Measurements from ENCODE around the gene SYTL3.
"Not testable (repeated sequence)": the region's sequence is repeated elsewhere in the genome, so short reads cannot be mapped to it uniquely, and the experiment has no call there.

Gene SYTL3

DNA sequence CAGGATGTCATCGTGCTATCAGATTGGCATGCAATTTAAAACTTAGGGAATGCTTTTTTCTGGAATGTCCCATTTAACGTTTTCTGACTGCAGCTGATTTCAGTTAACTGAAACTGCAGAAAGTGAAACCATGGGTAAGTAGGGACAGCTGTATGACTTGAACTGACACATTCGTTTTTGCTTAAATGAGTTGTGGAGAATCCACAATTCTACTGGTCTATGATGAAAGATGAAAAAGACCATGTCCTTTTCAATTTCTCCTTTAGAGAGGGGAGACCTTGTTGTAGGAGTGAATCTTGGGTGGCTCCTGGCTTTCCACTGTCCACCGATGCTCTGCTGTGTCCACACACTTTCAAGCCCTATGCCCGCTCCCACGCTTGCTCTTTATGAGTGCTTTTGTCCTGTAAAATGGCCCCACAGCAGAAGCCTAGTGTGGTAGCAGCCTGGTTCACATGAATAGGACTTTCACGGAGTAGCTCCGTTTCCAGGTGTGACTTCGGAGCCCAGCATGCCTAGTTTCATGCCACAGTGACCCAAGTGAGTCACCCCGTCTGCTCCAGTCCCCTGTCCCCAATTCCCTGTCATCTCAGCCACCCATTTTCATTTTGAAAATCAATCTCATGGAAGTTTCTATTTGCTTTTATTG lies 27.2 kb upstream of the SYTL3 start:
- no peak for DNase-seq

DNA sequence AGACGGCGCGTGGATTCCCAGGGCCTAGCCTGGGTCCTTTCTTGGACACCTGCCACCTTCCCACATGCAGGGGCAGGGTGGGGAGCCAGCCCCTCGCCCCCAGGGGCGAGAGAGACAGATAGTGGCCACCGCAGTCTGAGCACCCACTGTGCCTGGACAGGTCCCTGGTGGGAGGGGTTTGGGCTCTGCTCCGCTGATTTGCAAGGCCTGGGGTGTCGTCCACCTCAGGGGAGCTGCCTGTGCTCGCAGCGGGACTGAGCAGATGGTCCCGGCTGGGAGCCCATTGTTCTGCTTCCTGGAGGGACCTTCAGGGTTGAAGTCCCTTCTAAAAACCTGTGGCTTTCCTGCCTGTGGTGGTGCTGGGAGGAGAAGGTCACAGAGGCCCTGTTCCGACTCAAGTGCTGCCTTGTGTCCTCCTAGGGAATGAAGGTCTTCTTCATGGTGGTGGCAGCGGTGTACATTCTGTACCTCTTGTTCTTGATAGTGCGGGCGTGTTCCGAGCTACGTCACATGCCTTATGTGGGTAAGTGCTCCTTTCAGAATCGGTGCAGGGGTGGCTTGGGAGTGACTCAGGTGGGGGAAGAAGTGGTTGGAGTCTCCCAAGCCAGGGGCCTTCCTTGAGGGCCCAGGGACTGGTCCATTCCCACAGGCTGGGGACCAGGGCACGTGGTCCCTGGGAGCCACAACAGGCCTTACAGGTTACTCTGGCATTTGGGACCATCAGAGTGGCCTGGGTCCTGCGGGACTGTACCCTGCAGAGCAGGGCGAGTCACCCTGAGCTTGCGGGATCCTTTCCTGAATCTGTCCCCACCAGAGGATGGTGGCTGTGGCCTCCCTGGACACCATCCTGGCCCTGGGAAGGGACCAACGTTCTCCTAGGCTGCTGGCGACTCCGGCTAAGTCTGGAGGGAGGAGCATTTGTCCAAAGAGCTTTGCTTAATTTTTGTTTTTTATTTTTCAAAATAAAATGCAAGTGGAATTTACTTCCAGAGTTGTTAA lies 24.9 kb upstream of the SYTL3 start:
- DNase-seq, result no peak

DNA sequence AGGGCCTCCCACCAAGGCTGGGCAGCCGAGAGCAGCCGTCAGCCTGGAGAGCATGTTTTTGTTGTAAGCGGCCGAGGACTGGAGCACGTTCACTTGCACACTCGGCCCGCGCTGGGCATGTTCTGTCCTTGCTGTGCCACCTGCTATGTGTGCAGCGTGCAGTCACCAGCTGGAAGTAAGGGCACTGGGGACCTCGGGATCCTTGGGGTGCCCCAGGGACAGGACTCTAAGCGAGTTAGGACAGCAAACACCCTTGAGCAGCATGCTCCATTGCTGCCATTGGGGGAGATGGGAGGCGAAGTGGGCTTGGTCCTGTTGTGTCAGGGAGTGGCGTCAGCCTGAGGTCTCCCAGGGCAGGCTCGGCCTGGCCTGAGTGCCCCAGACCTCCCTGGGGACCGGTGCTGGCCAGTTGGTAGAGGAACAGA lies 24.0 kb upstream of the SYTL3 start:
- no peak for DNase-seq

DNA sequence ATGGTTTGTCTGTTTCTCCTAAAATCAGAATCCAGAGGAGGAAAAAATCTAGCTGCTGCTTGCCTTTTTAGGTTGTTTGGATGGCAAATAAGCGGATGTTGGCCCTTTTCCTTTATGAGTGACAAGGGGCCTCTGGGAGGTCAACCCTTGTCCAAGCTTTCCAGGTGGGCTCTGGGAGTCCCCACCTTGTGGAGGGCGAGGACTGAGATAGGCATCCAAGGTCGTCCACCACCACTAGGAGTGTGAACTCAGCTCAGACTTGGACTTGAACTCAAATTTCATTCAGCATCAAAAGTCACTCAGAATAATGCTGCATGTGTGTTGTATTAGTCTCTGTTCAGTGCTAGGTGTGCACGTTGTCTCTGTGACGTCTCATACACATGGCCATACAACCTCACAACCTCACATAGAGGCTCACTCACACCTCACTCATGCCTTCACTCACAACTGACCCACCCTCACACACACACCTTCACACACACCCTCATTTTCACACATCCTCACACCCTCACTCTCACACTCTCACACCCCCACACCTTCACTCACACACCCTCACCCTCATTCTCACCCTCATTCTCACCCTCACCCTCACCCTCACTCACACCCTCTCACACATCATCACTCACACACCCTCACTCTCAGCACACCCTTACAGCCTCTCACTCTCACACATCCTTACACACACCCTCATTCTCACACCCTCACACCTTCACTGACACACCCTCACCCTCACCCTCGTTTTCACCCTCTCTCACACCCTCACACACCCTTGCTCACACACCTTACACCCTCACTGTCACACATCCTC lies 23.3 kb upstream of the SYTL3 start:
- DNase-seq, result no peak

DNA sequence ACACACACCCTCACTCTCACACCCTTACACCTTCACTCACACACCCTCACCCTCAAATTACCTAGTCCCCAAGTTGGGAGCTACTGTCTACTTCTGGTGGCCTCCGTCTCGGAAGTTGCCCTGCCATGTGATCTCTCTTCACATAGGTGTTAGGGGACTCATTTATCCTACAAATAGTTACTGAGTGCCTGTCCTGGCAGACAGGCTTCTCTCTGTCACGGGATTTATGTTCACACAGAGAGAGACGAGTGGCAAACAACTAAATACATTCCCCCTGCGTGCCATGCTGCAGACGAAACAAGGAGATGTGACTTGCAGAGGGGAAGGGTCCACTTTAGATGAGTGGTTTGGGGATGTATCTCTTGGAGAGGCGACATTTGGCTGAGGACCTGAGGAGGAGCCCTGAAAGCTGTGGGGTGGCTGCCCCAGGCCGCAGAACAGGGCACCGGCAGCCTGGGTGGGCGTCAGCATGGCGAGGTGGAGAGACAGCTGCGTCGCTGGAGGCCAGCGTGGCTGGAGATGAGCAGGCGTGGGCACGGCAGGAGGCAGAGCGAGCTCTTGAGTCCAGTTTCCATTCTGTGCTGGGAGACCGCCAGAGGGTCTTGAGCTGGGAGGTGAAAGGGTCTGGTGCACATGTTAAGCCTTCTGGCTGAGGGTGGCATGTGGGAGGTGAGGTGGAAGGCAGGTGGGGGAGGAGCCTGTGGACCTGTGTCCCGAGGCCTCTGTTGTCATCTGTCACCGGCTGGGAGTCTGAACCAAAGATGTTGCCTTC lies 22.5 kb upstream of the SYTL3 start:
- no peak for DNase-seq

DNA sequence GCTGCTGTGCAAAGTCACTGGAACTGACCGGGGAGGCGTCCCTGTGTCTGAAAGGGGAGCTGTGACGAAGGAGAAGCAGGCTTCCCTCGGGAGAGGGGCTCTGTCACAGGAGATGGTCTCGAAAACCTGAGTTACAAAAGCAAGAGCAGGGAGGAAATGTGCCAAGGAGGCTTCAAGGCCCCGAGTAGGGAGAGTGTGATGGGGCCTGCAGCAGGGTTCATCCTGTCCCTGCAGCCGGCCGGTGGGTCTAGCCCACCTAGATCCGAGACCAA lies 22.0 kb upstream of the SYTL3 start:
- no peak for DNase-seq

DNA sequence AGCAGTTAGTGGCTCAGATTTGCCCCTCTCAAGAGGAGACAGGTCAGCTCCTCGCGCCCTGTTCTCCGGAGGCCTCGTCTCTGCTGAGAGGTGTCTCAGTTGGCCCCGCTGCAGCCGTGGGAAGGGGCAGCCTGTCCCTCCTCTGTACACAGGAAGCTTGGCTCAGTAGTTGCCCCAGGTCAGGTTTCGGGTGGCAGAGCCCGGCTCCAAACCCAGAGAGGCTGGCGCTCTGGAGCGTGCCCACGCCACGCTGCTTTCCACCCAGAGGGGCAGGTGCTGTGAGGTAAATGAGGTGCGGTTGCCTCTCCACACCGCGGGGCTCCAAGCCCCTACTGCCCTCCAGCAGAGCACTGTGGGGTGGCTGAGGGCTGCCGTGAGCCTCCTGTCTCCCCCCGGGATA lies 21.3 kb upstream of the SYTL3 start:
- no peak for DNase-seq

DNA sequence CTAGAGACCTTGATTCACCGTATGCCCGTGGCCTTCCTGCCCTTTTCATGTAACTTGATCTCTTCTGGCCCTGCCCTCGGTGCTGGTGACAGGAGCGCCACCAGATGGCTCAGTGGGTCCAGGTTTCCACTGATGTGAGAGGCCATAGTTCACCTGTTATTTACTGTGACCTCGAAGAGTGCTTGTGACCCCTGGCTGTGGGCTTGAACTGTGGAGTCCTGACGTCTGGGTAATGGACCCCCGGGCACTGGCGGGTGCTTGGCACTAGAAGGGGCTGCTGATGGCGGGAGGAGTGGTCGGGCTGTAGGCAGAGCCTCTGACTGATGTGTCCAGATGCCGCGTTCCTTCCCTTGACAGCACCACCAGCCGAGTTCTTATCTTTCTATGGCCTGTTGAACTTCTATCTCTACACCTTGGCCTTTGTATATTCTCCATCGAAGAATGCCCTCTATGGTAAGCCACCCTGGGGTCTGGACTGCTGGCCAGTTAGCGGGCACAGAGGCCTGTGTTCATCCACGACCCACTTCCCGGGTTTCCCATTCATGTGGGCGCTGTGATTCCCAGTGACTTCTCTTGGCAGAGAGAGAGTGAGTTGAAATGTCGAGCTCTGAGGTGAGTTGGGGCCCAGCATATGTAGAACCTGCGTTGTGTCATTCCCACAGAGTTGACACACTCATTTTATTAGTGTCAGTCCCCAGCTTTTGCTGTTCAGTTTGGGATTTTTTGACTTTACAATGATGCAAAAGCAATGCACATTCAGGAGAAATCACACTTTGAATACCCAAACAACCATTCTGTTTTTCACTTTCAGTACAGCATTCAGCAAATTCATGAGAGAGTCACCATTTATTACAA lies 20.3 kb upstream of the SYTL3 start:
- DNase-seq, result peak; percentile 35

DNA sequence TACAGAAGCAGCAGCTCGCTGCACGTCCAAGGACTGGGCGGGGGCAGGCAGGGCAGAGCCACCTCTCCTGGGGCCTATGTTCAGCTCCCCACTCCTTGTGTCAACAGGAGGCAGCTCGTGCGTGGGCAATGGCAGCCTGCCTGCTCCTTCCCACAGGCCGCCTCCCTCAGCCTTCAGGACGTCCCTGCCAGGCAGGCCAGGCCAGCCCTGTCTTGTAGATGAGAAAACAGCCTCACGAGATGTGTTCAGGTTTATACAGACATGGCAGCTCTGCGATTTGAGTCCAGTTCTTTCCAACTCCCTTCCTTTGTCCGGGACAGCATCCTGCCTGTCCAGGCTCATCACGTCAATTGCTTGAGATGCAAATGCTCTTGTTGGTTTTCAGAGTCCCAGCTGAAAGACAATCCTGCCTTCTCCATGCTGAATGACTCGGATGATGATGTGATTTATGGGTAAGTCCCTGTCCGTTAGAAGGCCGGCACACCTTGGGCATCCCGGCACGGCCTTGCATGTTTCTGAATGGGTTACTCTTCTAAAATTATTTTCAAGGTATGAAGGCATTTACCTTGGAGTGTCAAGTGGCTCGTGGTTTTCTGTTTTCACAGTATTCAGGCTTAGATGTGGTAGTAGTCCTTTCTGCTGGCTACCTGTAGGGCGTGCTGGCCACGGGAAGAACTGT lies 18.8 kb upstream of the SYTL3 start:
- DNase-seq, result no peak

DNA sequence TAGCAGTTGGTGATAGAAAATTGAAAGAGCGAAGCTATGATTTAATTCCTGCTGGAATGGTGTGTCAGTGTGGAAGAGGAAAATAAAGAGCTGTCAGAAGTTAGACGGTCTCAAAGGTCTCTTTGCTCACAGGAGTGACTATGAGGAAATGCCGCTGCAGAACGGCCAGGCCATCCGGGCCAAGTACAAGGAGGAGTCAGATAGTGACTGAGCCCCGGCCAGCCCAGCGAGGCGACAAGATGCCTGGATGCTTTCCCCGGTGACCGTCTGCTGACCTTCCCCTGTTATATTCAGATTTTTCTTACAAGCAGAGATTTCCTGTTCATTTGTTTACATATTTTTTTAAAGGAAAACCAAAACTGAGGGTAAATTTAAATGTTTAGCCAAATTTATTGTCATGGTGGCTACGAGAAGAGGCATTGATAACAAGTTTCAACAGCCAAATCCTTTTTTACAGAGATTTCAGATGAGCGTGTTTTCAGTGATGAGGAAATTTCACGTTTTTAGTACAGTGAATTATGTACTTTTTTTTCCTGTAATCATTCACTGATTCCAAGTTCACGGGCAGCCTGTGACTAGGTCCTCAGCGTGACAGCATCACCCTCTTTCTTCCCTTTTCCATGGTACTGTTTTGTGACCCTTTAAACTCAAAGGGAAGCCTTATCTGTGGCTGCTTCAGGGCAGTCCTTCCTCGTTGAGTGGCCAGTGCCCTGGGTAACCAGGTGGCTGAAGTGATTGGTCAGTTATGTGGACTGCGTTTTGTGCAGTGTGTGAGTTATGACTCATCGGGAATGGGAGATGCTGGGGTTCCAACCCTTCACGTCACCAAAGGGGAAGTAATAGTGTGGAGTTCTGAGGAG lies 17.9 kb upstream of the SYTL3 start:
- no peak for DNase-seq

DNA sequence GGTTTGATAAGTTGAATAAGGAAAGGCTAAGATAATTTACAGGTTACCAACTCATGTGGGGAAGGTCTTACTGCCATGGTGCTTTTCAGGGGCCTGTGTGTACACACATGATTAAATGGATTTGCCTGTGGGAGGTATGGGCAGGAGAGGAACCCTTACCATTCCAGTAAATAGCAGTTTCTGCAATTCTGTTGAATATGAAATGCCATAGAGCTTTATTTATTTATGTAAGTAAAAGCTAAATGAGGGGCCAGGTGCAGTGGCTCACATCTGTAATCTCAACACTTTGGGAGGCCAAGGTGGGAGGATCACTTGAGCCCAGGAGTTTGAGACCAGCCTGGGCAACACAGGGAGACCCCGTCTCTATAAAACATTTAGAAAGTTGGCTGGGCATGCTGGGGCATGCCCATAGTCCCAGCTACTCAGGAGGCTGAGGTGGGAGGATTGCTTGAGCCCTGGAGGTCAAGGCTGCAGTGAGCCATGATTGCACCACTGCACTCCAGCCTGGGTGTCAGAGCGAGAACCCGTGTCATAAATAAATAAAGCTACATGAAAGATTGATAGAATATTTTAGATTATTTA lies 17.2 kb upstream of the SYTL3 start:
- DNase-seq, result not testable (repeated sequence)

DNA sequence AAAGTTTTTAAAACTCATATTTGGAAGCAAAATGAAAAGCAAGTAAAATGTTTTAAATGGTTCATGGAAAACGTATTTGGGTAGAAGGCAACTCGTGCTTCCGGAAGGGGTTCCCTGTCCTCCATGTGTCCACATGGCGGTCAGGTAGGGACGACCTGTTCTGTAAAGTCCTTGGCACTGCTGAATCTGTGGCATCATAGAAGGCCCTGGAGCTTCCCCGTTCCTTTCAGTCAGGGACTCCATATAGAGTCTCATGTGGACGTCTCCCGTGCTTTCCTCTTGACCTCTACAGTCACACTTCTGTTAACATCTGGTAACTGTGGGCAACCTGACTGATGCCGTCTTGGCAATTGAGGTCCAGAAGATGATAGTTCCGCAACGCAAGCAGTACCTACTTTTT lies 16.7 kb upstream of the SYTL3 start:
- no peak for DNase-seq

DNA sequence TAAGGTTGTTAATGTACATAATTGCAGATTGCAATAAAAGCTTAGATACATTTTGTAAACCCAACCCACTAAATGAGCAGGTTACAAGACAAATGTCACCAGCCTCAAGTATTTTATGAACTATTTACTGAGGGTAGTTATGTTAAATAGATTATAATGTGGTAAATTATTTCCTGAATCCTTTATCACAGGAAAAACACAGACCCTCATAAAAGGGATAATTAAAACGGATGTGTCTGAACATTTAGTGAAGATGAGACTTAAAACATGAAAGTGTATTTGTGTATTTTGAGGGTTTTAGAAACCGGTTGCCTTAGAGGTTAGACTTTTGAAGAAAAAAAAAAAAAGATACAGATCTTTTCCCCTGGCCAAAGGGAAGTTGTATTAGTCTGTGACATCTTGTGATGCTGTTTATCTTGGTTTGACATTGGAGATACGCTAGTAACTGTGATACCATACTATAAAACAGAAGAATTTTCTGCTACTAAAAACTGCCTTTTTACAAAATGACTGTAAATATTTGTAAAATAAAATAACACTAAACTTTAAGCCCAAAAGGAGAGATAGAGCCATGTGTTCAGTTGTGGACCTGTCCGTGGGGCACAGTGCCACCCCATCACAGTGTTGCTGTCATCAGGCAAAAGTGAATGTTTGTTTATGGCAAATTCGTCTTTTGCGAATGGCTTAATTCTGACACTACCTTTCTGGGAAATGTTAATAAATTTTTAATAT lies 15.0 kb upstream of the SYTL3 start:
- DNase-seq, result no peak

DNA sequence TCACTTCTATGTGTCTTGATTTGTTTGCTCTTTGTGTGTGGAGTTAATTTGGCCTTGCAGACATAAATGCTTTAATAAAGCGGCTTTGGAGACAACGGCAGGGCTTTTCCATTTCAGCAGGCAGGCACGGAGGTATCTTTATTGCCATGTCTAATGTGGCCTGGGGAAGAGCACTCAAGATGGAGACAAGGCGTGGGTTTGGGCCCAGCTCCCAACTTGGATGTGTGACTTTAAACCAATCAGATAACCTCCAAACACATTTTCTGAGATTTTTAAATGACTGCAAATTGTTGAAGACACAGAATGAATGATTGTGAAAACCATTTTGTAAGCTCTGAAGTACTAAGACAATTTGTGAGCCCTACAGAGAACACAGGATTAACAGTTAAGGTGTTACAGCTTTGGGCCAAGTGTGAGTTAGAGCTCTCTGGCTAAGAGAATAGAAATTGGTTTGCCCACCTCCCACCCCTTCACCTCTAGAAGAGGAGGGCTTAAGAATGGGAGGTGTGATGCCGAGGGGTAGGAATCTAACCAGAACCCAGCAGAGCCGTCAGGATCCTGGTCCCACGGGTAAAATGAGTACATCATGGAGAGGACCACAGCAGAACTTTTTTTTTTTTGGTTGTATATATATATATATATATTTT lies 14.3 kb upstream of the SYTL3 start:
- DNase-seq, result no peak

DNA sequence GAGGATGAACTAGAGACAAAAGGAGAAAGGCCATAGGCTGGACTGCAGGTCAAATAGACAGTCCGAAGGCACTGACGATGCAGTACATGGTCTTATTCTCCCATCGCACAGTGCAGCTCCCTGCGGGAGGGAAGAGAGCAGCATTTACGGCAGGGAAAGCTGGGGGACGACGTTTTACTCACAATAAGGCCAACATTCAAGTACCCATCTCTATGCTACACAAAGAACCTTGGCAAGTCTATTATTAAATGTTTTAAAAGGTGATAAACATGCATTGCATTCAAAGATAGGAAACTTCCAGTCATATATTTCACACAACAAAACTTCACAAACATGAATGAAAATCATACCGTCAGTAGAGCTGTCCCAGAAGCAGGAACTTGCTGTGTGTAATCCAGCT lies 13.1 kb upstream of the SYTL3 start:
- DNase-seq, result no peak

DNA sequence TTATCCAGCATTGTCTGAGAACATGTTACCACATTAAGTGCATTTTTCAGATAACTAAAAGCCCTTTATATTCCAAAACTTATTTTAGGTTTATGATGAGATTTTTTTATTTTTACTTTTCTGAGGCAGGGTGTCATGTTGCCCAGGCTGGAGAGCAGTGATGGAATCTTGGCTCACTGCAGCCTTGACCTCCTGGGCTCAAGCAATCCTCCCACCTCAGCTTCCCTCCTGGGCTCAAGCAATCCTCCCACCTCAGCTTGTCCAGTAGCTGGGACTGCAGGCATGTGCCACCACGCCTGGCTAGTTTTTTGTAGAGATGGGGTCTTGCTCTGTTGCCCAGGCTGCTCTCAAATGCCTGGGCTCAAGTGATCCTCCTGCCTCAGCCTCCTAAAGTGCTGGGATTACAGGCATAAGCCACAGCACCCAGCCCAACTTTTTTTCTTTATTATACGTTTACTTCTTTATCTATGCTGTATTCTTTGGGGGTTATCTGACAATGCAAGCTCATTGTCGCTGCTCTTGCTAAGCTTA lies 11.5 kb upstream of the SYTL3 start:
- DNase-seq, result no peak

DNA sequence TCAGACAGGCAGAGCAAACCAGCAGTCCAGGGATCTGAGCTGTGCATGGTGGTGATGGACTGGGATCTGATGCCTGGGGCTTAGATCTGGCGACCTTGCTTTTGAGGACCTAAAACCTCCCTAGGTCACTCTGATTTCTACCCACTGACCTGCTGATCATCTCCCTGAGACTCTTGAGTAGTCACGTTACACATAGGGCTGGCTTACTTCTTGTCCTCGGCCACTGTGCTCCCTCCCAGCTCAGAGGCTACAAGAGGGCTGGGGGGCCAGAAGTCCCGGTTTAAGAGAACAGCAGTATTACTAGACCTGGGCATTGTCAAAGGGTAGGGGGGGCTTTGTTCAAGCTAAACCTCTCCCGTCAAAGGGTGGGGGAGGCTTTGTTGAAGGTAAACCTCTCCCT lies 10.8 kb upstream of the SYTL3 start:
- DNase-seq, result no peak

DNA sequence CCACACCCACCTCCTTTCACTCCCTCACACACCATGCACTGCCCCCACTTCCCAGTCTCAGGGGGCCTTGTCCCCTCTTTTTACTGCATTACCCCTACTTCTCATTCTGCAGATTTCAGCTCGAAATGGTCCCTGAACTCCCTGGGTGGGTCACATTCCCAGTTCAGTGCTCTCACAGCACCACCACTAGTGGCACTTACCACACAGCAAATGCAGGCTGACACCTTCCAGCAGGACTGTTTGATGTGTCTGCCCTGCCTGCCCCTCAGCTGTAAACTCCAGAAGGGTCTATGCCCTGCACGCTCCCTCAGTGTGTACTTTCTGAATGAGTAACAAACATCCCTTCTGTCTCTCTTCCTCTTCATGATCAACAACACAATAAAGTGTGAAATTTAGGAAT lies 9.3 kb upstream of the SYTL3 start:
- DNase-seq, result no peak

Measured in SHP77 treated with DMSO at 0.1 percent for 48 hours (cell line).